Fibroblast of villous mesenchyme (primary cell): ENCODE measurements around the gene SGK1. TPM values are rescaled to one million over a fixed set of nuclear protein-coding genes. Genes with fewer than 3 reads are reported as not detected.
A peak's percentile ranks its signal among the peaks of the same experiment; 100 is the strongest.

Source experiments
- DNase-seq: peaks from one replicate; pipeline ENCODE4 v3.0.0-alpha.2; 2010; ENCODE audit warnings: low read depth
- H3K4me3 ChIP-seq: 2 replicates; pipeline ENCODE4 v1.5.1; 2011; ENCODE audit warnings: low read depth, mild to moderate bottlenecking, low read length
- CTCF ChIP-seq: IDR thresholded peaks from 2 replicates; pipeline ENCODE4 v1.5.1; 2012; ENCODE audit warnings: low read depth, mild to moderate bottlenecking, low read length; ENCODE audit not compliant: insufficient read depth
- total RNA-seq: library from RNA; depleted of rRNA; stranded (reverse); fragments of >200 nt; gene quantifications from 2 replicates; pipeline ENCODE4 v1.2.3, GENCODE V29; 2012

The SGK1 gene
- total RNA-seq, 1 donor, result 244 TPM

GRCh38 chr6:134146268-134147033 is 171.5 kb downstream of the SGK1 start:
- no peak for TF ChIP-seq CTCF
- no peak overlapping the region for H3K4me3 ChIP-seq
- DNase-seq, result no peak

GRCh38 chr6:134145786-134146185 is 172.1 kb downstream of the SGK1 start:
- peak; percentile 93 for DNase-seq
- no peak overlapping the region for H3K4me3 ChIP-seq
- TF ChIP-seq CTCF, result no peak

- no peak overlapping the region for H3K4me3 ChIP-seq
- no peak for DNase-seq
- no peak for TF ChIP-seq CTCF
These were observed 179.5 kb downstream of the SGK1 start for GRCh38 chr6:134138226-134138975.

- TF ChIP-seq CTCF, result no peak
- no peak overlapping the region for H3K4me3 ChIP-seq
- DNase-seq, result no peak
These were observed 183.3 kb downstream of the SGK1 start for GRCh38 chr6:134134654-134135053.

GRCh38 chr6:134132494-134133141 is 185.3 kb downstream of the SGK1 start:
- no peak for TF ChIP-seq CTCF
- no peak for DNase-seq

GRCh38 chr6:134131530-134132139 is 186.3 kb downstream of the SGK1 start:
- H3K4me3 ChIP-seq, result no peak overlapping the region
- no peak for TF ChIP-seq CTCF
- DNase-seq, result no peak

More at GRCh38 chr6:134132494-134133141, 185.3 kb downstream of the SGK1 start:
- H3K4me3 ChIP-seq, result no peak overlapping the region
